Activated CD8-positive, alpha-beta memory T cell treated with anti-CD3 and anti-CD28 coated beads, Interleukin-2, amount 50 U/mL, for 24 hours (primary cell): ENCODE measurements around the gene PSMD13.
A peak's percentile ranks its signal among the peaks of the same experiment; 100 is the strongest.
"Not testable (repeated sequence)": the region's sequence is repeated elsewhere in the genome, so short reads cannot be mapped to it uniquely, and the experiment has no call there.

Experiments
- DNase-seq: peaks from one replicate; pipeline ENCODE4 v3.0.0-alpha.2; 2020; ENCODE audit errors: extremely low read depth

The PSMD13 gene

DNA sequence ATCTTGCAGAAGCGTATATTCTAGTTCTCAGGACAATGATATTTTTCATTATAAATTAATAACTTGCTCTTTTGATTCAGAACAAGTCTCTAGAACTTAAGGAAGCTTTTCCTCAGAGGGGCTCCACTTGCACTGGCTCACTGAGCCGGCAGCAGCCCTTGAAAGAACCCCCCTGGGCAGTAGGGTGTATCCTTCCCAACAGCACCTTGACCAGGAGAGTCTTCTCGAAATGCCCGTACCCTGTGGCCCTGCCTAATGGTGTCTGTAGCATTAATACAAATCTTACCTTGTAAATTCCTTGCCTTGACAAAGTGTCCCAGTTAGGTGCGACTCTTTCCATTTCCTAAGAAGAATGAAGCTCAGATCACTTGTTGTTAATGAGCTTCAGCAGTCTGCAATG, 13.5 kb downstream of the PSMD13 start:
- no peak for DNase-seq

DNA sequence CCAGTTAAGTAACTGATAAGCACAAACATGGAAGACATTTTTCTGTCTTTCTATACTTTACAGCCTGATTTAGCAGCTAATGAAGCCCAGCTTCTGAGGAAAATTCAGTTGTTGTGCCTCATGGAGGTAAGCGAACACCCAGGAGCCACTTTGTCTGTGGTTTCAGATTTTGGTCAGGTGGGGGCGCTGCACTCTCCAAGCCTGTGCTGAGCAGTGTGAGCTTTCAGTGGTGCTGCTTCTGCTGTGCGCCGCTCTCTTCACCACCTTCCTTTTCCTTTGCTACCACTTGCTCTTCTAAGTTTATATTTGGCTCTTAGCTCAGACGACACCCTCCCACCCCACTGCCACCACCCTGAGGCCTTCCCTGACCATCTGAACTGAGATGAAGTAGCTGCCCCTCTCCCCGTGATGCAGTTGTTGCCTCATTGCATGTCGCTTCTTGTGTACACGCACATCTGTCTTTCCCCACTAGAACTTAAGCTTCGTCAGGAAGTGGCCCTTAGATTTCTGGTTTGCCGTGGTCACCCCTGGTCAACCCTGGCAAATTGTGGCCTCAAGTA, 14.0 kb downstream of the PSMD13 start:
- peak; percentile 56 for DNase-seq

DNA sequence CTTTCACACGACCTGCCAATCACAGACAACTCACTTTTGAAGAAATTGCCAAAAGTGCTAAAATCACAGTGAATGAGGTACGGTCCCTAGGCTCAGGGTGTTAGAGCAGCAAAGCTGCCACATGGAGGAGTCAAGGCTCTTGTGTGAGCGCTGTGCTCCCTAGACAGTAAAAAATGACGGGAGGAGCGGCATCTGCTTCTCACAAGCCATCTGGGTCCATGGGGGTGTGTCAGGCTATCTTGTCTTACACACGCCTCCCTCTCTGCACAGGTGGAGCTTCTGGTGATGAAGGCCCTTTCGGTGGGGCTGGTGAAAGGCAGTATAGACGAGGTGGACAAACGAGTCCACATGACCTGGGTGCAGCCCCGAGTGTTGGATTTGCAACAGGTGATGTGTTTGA, 14.8 kb downstream of the PSMD13 start:
- no peak for DNase-seq

- DNase-seq, result no peak
Observed at GRCh38 chr11:252666-253065, 15.9 kb downstream of the PSMD13 start.

GRCh38 chr11:253160-253885, 16.5 kb downstream of the PSMD13 start:
- no peak for DNase-seq

- no peak for DNase-seq
Observed at GRCh38 chr11:253886-254270, 17.1 kb downstream of the PSMD13 start.

GRCh38 chr11:255176-255575, 18.4 kb downstream of the PSMD13 start:
- no peak for DNase-seq

- no peak for DNase-seq
Observed at GRCh38 chr11:255816-256215, 19.0 kb downstream of the PSMD13 start.

DNA sequence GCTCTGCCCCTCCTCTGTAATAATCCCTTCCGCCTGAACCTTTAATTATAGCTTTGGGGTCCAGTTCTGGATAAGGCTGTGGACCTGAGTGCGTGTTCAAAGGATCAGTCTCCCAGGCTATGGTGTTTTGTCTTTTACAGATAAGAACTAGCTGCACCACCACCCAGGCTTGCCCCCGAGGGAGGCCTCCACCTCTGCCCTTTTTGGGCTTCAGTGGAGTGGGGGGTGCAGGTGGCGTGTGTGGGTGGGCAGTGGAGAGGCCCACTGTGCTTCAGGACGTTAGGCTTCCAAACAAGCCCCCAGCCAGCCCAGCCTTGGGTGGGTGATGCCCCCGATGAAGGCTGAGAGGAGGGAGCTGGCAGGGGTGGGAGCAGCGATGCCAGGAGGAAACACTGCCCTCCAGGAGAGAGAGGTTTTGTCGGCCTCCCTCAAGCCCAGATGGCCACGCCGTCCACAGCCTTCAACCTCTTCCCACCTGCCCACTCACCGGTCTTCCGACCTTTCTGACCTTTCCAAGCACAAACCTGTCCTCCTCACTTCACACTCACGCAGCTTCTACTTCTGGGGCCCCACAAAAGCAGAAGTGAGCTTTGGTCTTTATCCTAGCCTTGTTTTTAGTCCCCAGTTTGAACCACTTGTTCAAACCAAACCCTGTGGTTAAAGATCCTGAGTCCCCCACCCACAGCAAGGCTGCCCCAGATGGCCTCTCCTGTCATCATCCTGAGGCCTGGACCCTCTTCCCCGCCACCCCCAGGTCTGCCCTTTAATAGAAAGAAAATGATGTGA, 20.4 kb downstream of the PSMD13 start:
- no peak for DNase-seq

- DNase-seq, result no peak
Observed at GRCh38 chr11:257766-258493, 21.2 kb downstream of the PSMD13 start.

- DNase-seq, result no peak
Observed at GRCh38 chr11:259413-259812, 22.6 kb downstream of the PSMD13 start.

- DNase-seq, result no peak
Observed at GRCh38 chr11:261624-262023, 24.8 kb downstream of the PSMD13 start.

DNA sequence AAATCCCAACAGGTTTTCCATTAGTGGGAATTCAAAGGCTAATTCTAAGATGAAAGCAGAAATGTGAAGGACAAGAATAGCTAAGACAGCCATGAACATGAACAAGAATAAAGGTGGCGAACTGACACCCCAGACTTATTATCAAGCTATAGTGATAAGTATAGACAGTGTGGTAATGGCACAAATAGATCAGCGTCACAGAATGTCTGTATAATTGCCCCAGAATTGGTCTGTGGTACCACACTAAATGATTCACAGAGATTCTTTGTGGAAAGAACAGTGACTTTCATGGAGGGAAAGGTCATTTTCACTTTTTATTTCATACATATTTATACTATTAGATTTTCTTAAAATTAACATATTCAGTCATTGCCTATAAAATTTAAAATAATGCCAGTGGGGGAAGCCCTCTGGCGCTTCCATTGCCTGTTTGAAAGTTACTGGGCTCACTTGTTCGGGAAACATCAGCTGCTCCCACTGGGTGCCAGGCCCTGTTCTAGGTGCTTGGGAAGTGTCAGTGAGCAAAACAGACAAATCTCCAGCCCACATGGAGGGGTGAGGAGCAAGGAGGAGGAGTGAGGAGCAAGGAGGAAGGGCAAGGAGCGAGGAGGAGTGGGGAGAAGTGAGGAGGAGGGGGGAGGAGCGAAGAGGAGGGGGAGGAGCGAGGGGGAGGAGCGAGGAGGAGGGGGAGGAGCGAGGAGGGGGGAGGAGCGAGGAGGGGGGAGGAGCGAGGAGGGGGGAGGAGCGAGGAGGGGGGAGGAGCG, 30.1 kb downstream of the PSMD13 start:
- DNase-seq, result no peak

GRCh38 chr11:267491-267994, 30.8 kb downstream of the PSMD13 start:
- no peak for DNase-seq

- DNase-seq, result not testable (repeated sequence)
Observed at GRCh38 chr11:268716-269145, 32.0 kb downstream of the PSMD13 start.

GRCh38 chr11:269146-269890, 32.5 kb downstream of the PSMD13 start:
- DNase-seq, result no peak

GRCh38 chr11:270451-271318, 33.9 kb downstream of the PSMD13 start:
- no peak for DNase-seq

GRCh38 chr11:271319-271715, 34.5 kb downstream of the PSMD13 start:
- DNase-seq, result no peak

GRCh38 chr11:272195-272930, 35.6 kb downstream of the PSMD13 start:
- DNase-seq, result no peak
